OCI-LY3 (cell line): ENCODE measurements around the gene ACSL3.
"Not testable (repeated sequence)": the region's sequence is repeated elsewhere in the genome, so short reads cannot be mapped to it uniquely, and the experiment has no call there.

Source experiments
- CTCF ChIP-seq: fragments of 200-600, 300-600 bp; sonication (generic); IDR thresholded peaks from 2 replicates; pipeline ENCODE4 v1.5.1; 2014; ENCODE audit warnings: antibody characterized with exemption, low read length, low read depth
- EZH2phosphoT487 ChIP-seq: fragments of 200-600 bp; shearing (Covaris generic); IDR thresholded peaks from 2 replicates; pipeline ENCODE4 v1.6.1; 2018; ENCODE audit warnings: antibody characterized with exemption, mixed run types, low read depth

- TF ChIP-seq CTCF, EZH2phosphoT487: not testable (repeated sequence)
Observed at GRCh38 chr2:222917212-222917611, 56.4 kb downstream of the ACSL3 start.
